Gastroesophageal sphincter (tissue), 3 donors: ENCODE results near the gene NPLOC4.

Source experiments
- EP300 ChIP-seq: sonication (generic); formaldehyde crosslinking; IDR thresholded peaks from one replicate; pipeline ENCODE4 v1.6.1; 2017; ENCODE audit warnings: antibody characterized with exemption, mild to moderate bottlenecking
- POLR2A ChIP-seq, 2 donors: fragments of 450-650 bp; IDR thresholded peaks; one replicate each; pipeline ENCODE4 v1.6.1; 2017; ENCODE audit warnings: antibody characterized with exemption in 2 of 2, mild to moderate bottlenecking in 2 of 2, moderate library complexity in 1 of 2
- POLR2AphosphoS5 ChIP-seq: sonication (generic); formaldehyde crosslinking; IDR thresholded peaks from one replicate; pipeline ENCODE4 v1.6.1; 2017; ENCODE audit warnings: antibody characterized with exemption
- TF ChIP-seq, protein P1 (sequence below), 4 experiments: fragments of 200-600 bp in 2 of 4; fragments of 450-650 bp in 2 of 4; sonication (generic) in 1 of 4; IDR thresholded peaks; one replicate each; pipeline ENCODE4 v1.5.1; 2017 to 2019; ENCODE audit warnings: antibody characterized with exemption in 4 of 4, mild to moderate bottlenecking in 2 of 4, moderate library complexity in 2 of 4

- TF ChIP-seq EP300, result no peak
- TF ChIP-seq, protein P1, sequence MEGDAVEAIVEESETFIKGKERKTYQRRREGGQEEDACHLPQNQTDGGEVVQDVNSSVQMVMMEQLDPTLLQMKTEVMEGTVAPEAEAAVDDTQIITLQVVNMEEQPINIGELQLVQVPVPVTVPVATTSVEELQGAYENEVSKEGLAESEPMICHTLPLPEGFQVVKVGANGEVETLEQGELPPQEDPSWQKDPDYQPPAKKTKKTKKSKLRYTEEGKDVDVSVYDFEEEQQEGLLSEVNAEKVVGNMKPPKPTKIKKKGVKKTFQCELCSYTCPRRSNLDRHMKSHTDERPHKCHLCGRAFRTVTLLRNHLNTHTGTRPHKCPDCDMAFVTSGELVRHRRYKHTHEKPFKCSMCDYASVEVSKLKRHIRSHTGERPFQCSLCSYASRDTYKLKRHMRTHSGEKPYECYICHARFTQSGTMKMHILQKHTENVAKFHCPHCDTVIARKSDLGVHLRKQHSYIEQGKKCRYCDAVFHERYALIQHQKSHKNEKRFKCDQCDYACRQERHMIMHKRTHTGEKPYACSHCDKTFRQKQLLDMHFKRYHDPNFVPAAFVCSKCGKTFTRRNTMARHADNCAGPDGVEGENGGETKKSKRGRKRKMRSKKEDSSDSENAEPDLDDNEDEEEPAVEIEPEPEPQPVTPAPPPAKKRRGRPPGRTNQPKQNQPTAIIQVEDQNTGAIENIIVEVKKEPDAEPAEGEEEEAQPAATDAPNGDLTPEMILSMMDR (IDR thresholded peaks at IDR 0.05), result no peak
- no peak for TF ChIP-seq POLR2AphosphoS5
- no peak for TF ChIP-seq POLR2A (IDR thresholded peaks at IDR 0.05)
Observed at GRCh38 chr17:81542431-81543338, 94.2 kb downstream of the NPLOC4 start.
